Activated naive CD4-positive, alpha-beta T cell treated with anti-CD3 and anti-CD28 coated beads, Interleukin-2, amount 10 ng/mL, durations not matched to agents 7 days and 5 days (primary cell): ENCODE measurements around the gene HS6ST3.

Experiments used
- CTCF ChIA-PET: fragments of 350-600 bp; sonication (Branson Sonifier 250); formaldehyde crosslinking; loops from one replicate; lab custom pipeline; 2021; ENCODE audit warnings: antibody characterized with exemption; lab: Charles Lee
- DNase-seq: peaks from one replicate; pipeline ENCODE4 v3.0.0-alpha.2; 2020
- H3K27ac Mint-ChIP-seq: one replicate; pipeline ENCODE4 v1.8.0; 2021; ENCODE audit warnings: mild to moderate bottlenecking, moderate library complexity, mixed read lengths
- H3K27me3 Mint-ChIP-seq: one replicate; pipeline ENCODE4 v1.8.0; 2021; ENCODE audit warnings: mild to moderate bottlenecking, mixed read lengths
- H3K36me3 Mint-ChIP-seq: one replicate; pipeline ENCODE4 v1.8.0; 2021; ENCODE audit warnings: mixed read lengths
- H3K4me1 Mint-ChIP-seq: one replicate; pipeline ENCODE4 v1.8.0; 2021; ENCODE audit warnings: mixed read lengths
- H3K4me3 Mint-ChIP-seq: one replicate; pipeline ENCODE4 v1.8.0; 2021; ENCODE audit warnings: mild to moderate bottlenecking, moderate library complexity, mixed read lengths
- H3K9me3 Mint-ChIP-seq: one replicate; pipeline ENCODE4 v1.8.0; 2021; ENCODE audit warnings: mixed read lengths

HS6ST3 gene

DNA sequence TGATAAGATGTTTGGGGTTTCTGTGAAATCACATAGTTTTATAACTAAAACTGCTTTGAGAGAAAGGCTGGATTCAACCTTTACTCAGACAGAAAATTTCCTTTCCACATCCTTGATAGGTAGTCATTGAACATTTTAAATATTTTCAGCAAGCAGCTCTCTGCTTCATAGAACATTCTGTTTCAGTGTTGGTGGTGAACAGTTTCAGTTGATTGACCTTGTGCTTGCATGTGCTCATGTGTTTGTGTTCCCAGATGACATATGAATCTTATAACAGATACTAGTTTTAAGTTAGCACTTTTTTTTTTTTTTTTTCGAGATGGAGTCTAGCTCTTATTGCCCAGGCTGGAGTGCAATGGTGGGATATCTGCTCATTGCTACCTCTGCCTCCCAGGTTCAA, 290.1 kb downstream of the HS6ST3 start:
- no peaks in the 10 kb centered on the region for H3K4me1 Mint-ChIP-seq
- peaks cover 9% of the 10 kb centered on the region for H3K9me3 Mint-ChIP-seq
- H3K27ac Mint-ChIP-seq = no peak overlapping the region
- CTCF ChIA-PET = no interaction called here
- no peak overlapping the region for H3K4me3 Mint-ChIP-seq
- DNase-seq = no peak
- H3K36me3 Mint-ChIP-seq = no peaks in the 10 kb centered on the region
- H3K27me3 Mint-ChIP-seq = no peaks in the 10 kb centered on the region

DNA sequence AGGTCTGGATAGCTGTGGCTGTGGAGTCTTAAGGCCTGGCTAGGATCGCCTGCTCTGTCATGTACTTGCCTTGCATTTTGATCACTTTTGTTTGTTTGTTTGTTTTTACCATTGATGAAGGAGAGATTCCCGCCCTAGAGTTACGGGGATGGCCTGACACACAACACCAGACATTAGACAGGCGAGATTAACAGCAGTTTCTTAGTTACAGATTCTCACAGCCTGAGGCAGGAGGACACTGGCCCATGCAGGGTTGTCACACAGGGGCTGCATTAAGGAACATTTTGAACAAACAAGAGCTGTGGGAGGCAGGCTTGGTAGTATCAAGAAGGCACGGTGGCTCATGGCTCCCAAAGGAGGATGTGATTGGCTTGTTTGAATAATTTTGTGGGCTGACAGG, 291.8 kb downstream of the HS6ST3 start:
- CTCF ChIA-PET = no interaction called here

DNA sequence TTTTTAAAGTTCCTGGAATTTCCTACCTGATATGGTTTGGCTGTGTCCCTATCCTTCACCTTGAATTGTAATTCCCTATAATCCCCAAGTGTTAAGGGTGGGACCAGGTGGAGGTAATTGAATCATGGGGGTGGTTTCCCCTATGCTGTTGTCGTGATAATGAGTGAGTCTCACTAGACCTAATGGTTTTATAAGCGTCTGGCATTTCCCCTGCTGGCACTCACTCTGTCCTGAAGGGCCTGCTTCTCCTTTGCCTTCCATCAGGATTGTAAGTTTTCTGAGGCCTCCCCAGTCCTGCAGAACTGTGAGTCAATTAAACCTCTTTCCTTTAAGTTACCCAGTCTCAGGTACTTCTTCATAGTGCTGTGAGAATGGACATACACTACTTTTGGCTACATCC, 298.7 kb downstream of the HS6ST3 start:
- no peak for DNase-seq
- Mint-ChIP-seq H3K4me3 (no peak overlapping the region), H3K36me3 (no peaks in the 10 kb centered on the region), H3K9me3 (peaks cover 4% of the 10 kb centered on the region), H3K27me3 (no peaks in the 10 kb centered on the region), H3K4me1 (no peaks in the 10 kb centered on the region), H3K27ac (no peak overlapping the region)
- CTCF ChIA-PET = no interaction called here

More for the DNA sequence above, 291.8 kb downstream of the HS6ST3 start:
- Mint-ChIP-seq H3K27me3 (no peaks in the 10 kb centered on the region), H3K4me3 (no peak overlapping the region), H3K27ac (no peak overlapping the region), H3K4me1 (no peaks in the 10 kb centered on the region), H3K9me3 (peaks cover 9% of the 10 kb centered on the region), H3K36me3 (no peaks in the 10 kb centered on the region)
- no peak for DNase-seq

DNA sequence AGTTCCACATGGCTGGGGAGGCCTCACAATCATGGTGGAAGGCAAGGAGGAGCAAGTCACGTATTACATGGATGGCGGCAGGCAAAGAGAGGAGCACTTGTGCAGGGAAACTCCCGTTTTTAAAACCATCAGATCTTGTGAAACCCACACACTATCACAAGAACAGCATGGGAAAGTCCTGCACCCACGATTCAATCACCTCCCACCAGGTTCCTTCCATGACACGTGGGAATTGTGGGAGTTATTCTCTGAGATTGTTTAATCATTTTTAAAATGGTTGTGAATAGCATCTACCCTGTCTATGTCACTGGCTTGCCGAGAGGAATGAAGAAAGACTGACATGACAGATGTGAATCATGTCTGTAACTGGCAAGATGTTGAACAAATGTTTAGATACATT, 301.7 kb downstream of the HS6ST3 start:
- Mint-ChIP-seq H3K27me3 (no peaks in the 10 kb centered on the region), H3K4me1 (no peaks in the 10 kb centered on the region), H3K4me3 (no peak overlapping the region), H3K27ac (no peak overlapping the region), H3K36me3 (no peaks in the 10 kb centered on the region), H3K9me3 (peaks cover 5% of the 10 kb centered on the region)
- no peak for DNase-seq
- CTCF ChIA-PET = no interaction called here

DNA sequence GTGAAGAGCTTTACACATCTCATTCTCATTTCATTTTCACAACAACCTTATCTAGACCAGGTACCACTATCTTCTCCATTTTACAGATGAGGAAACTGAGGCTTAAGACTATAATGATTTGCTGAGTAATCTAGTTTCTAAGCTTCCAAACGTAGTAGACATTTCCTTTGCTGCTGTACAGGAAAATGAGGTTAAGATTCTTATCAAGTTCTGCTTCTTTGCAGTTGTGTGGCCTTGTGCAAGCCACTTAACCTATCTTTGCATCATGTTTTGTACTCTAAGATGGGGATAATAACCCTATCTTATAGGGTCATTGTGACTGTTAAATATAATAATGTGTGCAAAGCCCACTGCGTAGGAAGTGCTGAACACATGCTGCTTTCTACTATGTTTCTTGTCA, 307.9 kb downstream of the HS6ST3 start:
- Mint-ChIP-seq H3K27ac (no peak overlapping the region), H3K4me3 (no peak overlapping the region), H3K4me1 (no peaks in the 10 kb centered on the region), H3K9me3 (peaks cover 4% of the 10 kb centered on the region), H3K27me3 (no peaks in the 10 kb centered on the region), H3K36me3 (no peaks in the 10 kb centered on the region)
- DNase-seq = no peak
- CTCF ChIA-PET = no interaction called here

DNA sequence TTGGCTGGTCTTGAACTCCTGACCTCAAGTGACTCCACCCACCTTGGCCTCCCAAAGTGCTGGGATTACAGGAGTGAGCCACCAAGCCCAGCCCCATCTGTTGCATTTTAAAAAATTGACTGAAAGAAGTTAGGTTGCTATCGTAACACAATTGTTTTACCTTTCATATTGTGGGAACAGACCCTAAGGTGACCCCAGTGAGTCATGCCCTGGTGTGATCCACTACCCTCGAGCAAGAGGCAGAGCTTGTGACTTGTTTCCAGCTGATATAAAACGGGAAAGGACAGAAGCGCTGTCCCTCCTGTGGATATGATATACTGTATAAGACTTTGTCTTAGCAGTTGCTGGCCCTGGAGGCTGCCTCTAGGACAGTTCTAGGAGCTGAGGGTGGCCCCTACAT, 308.6 kb downstream of the HS6ST3 start:
- CTCF ChIA-PET = no interaction called here
- no peak overlapping the region for H3K27ac Mint-ChIP-seq
- no peak for DNase-seq
- no peaks in the 10 kb centered on the region for H3K4me1 Mint-ChIP-seq
- no peaks in the 10 kb centered on the region for H3K27me3 Mint-ChIP-seq
- H3K4me3 Mint-ChIP-seq = no peak overlapping the region
- no peaks in the 10 kb centered on the region for H3K36me3 Mint-ChIP-seq
- H3K9me3 Mint-ChIP-seq = peaks cover 4% of the 10 kb centered on the region

DNA sequence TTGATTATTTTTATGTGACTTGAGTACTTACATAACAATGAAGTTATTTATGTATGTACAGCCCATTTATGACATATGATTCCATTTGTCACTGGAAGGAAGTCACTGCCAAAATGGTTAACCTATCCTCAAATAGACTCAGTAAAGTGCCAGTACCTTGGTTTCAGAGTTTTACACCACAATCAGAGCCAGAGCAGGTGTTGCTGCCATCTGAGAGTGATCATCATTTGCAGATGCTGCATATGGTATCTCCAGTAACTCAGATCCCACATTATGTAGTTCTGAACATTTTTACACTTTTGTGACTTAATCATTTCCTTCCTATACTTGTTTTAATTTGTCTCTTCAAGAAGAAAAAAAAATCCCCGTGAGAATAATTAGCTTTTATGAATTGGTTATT, 313.3 kb downstream of the HS6ST3 start:
- CTCF ChIA-PET = no interaction called here

DNA sequence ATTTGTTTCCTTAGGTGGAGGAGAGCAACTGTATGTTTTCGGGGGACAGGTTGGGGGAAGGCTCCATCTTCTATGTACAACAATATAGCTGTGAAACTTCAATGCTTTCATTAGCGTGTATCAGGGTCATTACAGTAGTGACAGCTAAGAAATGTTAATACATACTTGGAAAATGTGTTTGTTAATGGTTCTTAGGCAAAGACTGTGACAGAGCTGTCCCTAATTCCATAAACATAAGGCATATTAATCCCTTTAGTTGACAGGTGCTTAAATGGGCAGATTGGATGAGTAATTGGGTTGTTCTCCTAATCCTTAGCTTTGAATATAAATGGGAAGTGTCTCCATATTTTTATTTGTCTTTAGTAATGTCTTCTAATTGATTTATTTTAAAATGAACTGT, 313.7 kb downstream of the HS6ST3 start:
- H3K4me1 Mint-ChIP-seq = no peaks in the 10 kb centered on the region
- H3K4me3 Mint-ChIP-seq = no peak overlapping the region
- DNase-seq = no peak
- peaks cover 2% of the 10 kb centered on the region for H3K9me3 Mint-ChIP-seq
- H3K27ac Mint-ChIP-seq = no peak overlapping the region
- no peaks in the 10 kb centered on the region for H3K27me3 Mint-ChIP-seq
- H3K36me3 Mint-ChIP-seq = no peaks in the 10 kb centered on the region
- CTCF ChIA-PET = no interaction called here

More for the DNA sequence above, 313.3 kb downstream of the HS6ST3 start:
- no peak for DNase-seq
- no peak overlapping the region for H3K4me3 Mint-ChIP-seq
- H3K27ac Mint-ChIP-seq = no peak overlapping the region
- peaks cover 2% of the 10 kb centered on the region for H3K9me3 Mint-ChIP-seq
- H3K36me3 Mint-ChIP-seq = no peaks in the 10 kb centered on the region
- no peaks in the 10 kb centered on the region for H3K4me1 Mint-ChIP-seq
- H3K27me3 Mint-ChIP-seq = no peaks in the 10 kb centered on the region

DNA sequence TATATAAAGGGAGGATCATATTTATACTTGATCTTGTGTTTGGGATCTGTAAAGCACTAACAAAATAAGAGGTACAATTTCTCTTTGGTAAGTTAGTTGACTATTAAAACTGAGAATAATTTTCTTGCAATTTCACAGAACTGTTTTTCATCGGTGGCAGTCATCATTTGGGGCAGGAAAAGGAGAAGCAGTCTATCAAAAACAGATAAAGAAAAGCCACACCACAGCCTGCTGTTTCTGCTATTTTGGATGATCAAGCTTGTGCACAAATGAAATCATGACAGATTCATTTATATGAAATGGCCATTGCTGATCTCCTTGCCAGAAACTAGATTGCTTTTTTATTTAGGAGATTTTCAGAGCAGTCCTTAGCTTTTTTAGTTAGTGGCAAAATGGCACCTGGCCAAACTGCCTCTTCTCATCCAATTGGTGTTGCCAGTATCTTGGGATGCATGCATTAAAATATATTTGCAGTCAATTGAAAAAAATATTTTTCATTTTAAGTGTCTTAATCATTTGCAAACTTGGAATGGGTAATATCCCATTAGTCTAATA, 326.0 kb downstream of the HS6ST3 start:
- Mint-ChIP-seq H3K4me1 (no peaks in the 10 kb centered on the region), H3K36me3 (no peaks in the 10 kb centered on the region), H3K27ac (no peak overlapping the region), H3K27me3 (no peaks in the 10 kb centered on the region), H3K4me3 (no peak overlapping the region), H3K9me3 (peaks cover 3% of the 10 kb centered on the region)
- CTCF ChIA-PET = no interaction called here
- DNase-seq = no peak

DNA sequence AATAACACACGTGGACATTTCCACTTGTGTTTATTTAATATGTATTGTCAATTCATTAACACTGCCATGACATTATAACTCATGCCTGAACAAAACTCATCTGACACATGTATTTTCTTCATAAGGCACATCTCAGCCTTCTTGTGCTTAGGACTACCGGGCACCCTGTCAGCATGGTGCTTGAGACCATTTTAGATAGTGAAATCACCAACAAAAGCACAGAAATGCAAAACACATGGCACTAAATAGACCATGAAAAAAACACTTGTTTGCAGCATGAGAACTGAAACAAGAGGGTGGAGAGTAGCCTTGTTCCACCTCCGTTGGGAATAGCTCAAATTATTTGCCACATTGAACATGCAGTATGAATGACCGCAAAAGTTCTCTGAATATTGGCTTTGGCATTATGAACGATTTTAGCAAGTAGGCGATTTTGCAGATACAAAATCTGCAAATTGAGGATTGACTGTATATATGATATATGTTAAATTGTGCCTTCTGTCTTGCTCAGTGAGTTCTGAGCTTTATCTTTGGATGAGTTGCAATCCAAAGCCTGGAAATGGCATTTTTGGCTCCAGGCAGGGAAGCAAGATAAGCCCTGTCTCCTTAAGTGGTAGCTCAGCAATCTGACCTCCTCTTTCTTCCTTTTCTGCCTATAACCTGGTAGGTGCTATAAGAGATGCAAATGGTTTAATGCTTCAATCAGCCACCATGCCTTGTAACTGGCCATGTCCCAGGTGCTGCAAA, 328.2 kb downstream of the HS6ST3 start:
- Mint-ChIP-seq H3K9me3 (peaks cover 4% of the 10 kb centered on the region), H3K27me3 (no peaks in the 10 kb centered on the region), H3K4me1 (no peaks in the 10 kb centered on the region), H3K36me3 (no peaks in the 10 kb centered on the region), H3K27ac (no peak overlapping the region), H3K4me3 (no peak overlapping the region)
- DNase-seq = no peak
- CTCF ChIA-PET = no interaction called here

DNA sequence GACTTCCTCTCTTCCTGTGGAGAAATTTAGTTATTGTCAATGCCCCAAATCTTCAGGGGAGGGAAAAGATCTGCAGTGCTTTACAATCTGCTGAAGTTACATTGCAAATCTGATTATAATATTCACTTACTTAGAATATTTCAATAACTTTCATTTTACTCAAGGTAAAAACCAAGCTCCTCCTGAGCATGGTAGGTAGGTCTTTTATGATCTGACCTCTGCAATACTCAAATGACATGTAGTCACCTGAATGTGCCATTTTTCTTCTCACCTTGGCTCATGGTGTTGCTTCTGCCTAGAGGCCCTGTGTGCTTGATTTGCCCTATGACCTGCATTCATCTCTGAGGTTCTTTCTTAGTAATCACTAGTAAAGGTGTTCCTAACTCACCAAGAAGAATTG, 331.4 kb downstream of the HS6ST3 start:
- Mint-ChIP-seq H3K9me3 (peaks cover 4% of the 10 kb centered on the region), H3K27me3 (no peaks in the 10 kb centered on the region), H3K36me3 (no peaks in the 10 kb centered on the region), H3K4me3 (no peak overlapping the region), H3K4me1 (no peaks in the 10 kb centered on the region), H3K27ac (no peak overlapping the region)
- CTCF ChIA-PET = no interaction called here
- no peak for DNase-seq

DNA sequence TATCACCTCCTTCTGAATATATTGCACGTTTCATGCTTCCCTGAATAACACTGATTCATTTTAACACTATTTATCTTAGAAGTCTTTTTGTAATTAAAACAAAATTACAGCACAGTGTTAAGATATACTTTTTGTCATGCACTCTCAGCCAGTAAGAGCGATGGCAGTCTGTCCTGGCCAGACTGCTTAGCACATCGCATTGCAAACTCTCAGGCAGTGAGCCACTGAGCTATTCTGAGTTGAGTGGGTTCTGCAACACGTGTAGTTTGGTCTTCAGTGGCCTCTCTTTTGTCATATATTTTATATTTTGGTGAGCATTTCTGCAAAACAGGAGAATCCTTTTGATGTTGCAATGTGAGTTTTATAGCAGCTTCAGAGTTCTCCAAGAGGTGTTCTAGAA, 332.1 kb downstream of the HS6ST3 start:
- Mint-ChIP-seq H3K4me3 (no peak overlapping the region), H3K27ac (no peak overlapping the region), H3K27me3 (no peaks in the 10 kb centered on the region), H3K36me3 (no peaks in the 10 kb centered on the region), H3K9me3 (peaks cover 4% of the 10 kb centered on the region), H3K4me1 (no peaks in the 10 kb centered on the region)
- CTCF ChIA-PET = no interaction called here
- DNase-seq = no peak

DNA sequence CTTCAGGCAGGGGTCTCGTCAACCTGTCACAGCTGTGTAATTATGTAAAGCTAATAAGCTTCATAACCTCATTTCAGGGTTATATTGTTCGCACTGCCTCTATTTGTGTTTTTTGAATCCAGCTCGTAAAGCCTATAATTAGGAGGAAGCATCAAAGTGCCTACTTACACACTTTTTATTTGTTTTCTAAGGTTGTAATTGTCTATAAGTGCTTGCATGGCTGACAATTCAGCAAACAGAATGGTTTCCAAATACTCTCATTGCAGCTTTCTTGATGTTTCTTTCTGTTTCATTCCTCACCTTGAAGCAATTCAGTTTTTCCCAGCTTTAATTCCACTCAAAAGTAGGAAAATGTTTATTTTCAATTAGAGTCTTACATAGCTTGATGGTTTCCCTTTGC, 336.3 kb downstream of the HS6ST3 start:
- Mint-ChIP-seq H3K36me3 (no peaks in the 10 kb centered on the region), H3K27me3 (no peaks in the 10 kb centered on the region), H3K9me3 (peaks cover 9% of the 10 kb centered on the region), H3K27ac (no peak overlapping the region), H3K4me3 (no peak overlapping the region), H3K4me1 (no peaks in the 10 kb centered on the region)
- CTCF ChIA-PET = no interaction called here
- DNase-seq = no peak

DNA sequence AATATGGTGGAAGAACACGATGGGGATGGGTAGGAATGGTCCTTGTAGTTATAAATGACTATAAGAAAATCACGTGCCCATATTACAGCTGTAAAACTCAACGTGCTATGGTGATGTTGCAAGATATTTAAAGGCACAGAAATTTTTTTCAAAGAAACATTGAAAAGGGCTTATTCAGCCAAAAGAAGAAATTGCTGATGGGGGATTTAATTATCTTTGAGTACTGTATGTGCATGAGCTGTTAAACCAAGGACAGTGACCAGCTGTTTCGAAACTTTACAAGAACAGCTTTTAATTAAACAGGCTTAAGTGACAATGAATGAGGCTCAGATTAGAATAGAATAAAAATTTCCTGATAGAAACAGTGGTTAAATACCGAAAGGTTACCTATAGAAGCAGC, 339.0 kb downstream of the HS6ST3 start:
- no peak for DNase-seq
- H3K27me3 Mint-ChIP-seq = no peaks in the 10 kb centered on the region
- no peaks in the 10 kb centered on the region for H3K4me1 Mint-ChIP-seq
- H3K27ac Mint-ChIP-seq = no peak overlapping the region
- H3K9me3 Mint-ChIP-seq = peaks cover 15% of the 10 kb centered on the region
- no peak overlapping the region for H3K4me3 Mint-ChIP-seq
- CTCF ChIA-PET = no interaction called here
- H3K36me3 Mint-ChIP-seq = no peaks in the 10 kb centered on the region

DNA sequence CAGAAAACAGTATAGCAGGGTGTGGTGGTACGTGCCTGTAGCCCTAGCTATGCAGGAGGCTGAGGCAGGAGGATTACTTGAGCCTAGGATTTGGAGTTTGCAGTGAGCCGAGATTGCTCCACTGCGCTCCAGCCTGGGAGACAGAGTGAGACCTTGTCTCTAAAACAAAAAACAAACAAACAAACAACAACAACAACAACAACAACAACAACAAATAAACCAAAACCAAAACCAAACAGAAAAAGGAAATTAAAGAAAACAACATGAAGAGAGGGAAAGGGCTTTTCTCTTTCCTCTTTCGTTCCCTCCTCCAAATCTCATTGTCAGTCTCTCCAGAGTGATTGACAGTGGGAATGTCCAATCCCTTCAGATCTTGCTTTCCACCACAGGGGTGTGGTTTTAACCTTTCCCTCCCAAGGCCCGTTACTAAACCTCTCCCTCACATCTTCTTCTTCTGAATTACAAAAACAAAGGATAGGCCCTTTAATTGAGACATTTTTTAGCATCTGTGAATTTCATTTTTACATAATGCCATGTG, 341.2 kb downstream of the HS6ST3 start:
- H3K9me3 Mint-ChIP-seq = peaks cover 17% of the 10 kb centered on the region
- DNase-seq = no peak
- no peaks in the 10 kb centered on the region for H3K36me3 Mint-ChIP-seq
- no peaks in the 10 kb centered on the region for H3K27me3 Mint-ChIP-seq
- H3K27ac Mint-ChIP-seq = no peak overlapping the region
- no peaks in the 10 kb centered on the region for H3K4me1 Mint-ChIP-seq
- CTCF ChIA-PET = no interaction called here
- H3K4me3 Mint-ChIP-seq = no peak overlapping the region
